NCI-H345 treated with DMSO at 0.1 percent for 48 hours (cell line): ENCODE data around the gene LRRC25.
"Not testable (repeated sequence)": the region's sequence is repeated elsewhere in the genome, so short reads cannot be mapped to it uniquely, and the experiment has no call there.

Source experiments
- DNase-seq: peaks from one replicate; lab custom pipeline; 2025; ENCODE audit not compliant: unreplicated experiment; lab: John Stamatoyannopoulos, UW

The LRRC25 gene

GRCh38 chr19:18405754-18406153 lies 8.3 kb upstream of the LRRC25 start:
- not testable (repeated sequence) for DNase-seq

DNA sequence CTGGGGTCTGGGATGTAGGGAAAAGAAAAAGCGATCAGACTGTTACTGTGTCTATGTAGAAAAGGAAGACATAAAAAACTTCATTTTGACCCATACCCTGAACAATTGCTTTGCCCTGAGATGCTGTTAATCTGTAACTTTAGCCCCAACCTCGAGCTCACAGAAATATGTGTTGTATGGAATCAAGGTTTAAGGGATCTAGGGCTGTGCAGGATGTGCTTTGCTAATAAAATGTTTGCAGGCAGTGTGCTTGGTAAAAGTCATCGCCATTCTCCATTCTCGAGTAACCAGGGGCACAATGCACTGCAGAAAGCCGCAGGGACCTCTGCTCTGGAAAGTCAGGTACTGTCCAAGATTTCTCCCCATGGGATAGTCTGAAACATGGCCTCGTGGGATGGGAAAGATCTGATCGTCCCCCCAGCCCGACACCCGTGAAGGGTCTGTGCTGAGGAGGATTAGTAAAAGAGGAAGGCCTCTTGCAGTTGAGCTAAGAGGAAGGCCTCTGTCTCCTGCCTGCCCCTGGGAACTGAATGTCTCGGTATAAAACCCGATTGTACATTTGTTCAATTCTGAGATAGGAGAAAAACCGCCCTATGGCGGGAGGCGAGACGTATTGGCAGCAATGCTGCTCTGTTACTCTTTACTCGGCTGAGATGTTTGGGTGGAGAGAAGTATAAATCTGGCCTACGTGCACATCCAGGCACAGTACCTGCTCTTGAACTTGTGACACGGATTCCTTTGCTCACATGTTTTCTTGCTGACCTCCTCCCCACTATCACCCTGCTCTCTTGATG lies 5.2 kb upstream of the LRRC25 start:
- not testable (repeated sequence) for DNase-seq

- no peak for DNase-seq
Observed at GRCh38 chr19:18401580-18402112, 4.2 kb upstream of the LRRC25 start.

DNA sequence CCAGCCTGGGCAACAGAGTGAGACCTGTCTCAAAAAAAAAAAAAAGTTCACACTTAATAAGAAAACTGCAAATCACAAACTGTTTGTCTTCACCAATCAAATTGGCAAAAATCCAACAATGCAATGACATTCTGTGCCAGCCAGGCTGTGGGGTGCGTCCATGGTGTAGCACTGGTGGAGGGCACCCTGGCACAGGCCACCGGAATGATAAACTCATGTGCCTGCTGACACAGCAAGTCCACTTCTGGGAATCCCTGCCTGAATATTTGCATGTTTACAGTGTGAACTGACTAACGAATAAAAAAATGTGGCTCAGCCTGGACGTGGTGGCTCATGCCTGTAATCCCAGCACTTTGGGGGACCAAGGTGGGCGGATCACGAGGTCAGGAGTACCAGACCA lies 1.6 kb upstream of the LRRC25 start:
- no peak for DNase-seq

GRCh38 chr19:18396471-18397241 lies 766 bp downstream of the LRRC25 start:
- DNase-seq, result no peak

DNA sequence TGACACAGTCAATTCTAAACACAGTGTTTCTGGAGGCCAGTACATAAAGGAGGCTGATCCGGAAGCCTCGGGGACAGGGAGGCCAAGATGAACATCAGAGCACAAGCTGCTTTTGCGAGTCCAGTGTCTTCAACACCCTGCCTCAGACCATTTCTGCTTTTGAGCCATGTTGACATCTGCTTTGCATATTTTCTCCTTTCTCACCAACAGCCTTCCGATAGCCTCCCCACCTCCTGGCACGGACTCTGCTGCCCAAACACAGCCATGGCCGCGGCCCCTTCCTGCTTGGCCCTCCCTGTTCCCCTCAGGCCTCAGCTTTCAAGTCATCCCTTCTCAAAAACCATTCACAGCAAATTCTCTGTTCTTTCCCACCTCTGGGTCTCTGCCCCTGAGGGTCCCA lies 3.6 kb downstream of the LRRC25 start:
- DNase-seq, result no peak

DNA sequence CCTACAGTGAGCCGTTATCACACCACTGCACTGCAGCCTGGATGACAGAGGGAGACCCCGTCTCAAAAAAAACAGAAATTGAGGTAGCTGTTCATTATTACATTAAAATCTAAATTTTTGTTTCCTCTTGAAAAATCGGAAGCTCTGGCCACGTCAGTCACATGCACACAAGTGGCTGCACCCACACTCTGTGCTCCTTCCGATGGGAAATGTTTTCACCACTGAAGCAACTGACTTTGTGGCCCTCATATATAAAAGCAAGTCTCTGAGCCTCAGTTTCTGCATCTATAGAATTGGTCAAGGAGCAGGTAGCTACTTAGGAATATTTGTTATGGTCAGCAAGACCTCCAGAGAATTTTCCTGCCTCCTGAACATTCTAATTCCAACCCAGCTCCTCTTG lies 4.5 kb downstream of the LRRC25 start:
- DNase-seq, result no peak

GRCh38 chr19:18392417-18392816 lies 5.0 kb downstream of the LRRC25 start:
- no peak for DNase-seq

GRCh38 chr19:18391509-18392075 lies 5.8 kb downstream of the LRRC25 start:
- no peak for DNase-seq

- DNase-seq, result no peak
Observed at GRCh38 chr19:18390065-18390907, 7.1 kb downstream of the LRRC25 start.

- DNase-seq, result no peak
Observed at GRCh38 chr19:18389726-18390064, 7.7 kb downstream of the LRRC25 start.

DNA sequence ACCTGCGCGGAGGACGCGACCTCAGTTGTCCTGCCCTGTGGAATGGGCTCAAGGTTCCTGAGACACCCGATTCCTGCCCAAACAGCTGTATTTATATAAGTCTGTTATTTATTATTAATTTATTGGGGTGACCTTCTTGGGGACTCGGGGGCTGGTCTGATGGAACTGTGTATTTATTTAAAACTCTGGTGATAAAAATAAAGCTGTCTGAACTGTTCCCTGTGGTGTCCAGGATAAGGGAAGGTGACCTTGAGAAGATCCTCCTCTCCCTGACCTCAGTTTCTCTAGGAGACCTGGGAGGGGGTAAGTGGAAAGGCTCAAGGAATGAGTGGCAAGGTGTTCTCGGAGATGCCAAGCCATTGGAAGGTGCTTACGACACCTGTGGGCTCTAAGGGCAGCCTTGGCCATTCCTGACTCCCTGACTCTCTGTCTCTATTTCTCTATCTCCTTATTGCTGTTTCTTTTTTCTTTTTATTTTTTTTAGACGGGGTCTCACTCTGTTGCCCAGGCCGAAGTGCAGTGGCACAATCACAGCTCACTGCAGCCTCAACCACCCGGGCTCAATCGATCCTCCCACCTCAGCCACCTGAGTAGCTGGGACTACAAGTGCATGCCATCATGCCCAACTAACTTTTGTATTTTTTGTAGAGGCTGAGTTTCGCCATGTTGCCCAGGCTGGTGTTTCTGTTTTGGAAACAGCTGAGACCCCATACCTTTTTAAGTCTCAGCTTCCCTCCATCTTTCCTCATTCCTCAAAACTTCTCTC lies 8.3 kb downstream of the LRRC25 start:
- no peak for DNase-seq

DNA sequence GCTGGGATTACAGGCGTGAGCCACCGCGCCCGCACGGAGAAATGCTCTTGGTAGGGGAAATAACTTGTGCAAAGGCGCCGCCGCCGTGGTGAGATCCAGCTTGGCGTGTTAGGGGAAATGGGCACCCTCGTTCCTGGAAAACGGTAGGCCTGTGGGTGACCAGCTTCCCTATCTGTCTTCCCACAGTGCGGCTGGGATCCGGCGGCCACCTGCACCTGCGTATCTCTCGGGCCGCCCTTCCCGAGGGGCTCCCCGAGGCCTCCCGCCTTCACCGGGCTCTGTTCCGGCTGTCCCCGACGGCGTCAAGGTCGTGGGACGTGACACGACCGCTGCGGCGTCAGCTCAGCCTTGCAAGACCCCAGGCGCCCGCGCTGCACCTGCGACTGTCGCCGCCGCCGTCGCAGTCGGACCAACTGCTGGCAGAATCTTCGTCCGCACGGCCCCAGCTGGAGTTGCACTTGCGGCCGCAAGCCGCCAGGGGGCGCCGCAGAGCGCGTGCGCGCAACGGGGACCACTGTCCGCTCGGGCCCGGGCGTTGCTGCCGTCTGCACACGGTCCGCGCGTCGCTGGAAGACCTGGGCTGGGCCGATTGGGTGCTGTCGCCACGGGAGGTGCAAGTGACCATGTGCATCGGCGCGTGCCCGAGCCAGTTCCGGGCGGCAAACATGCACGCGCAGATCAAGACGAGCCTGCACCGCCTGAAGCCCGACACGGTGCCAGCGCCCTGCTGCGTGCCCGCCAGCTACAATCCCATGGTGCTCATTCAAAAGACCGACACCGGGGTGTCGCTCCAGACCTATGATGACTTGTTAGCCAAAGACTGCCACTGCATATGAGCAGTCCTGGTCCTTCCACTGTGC lies 9.1 kb downstream of the LRRC25 start:
- DNase-seq, result peak; percentile 80

DNA sequence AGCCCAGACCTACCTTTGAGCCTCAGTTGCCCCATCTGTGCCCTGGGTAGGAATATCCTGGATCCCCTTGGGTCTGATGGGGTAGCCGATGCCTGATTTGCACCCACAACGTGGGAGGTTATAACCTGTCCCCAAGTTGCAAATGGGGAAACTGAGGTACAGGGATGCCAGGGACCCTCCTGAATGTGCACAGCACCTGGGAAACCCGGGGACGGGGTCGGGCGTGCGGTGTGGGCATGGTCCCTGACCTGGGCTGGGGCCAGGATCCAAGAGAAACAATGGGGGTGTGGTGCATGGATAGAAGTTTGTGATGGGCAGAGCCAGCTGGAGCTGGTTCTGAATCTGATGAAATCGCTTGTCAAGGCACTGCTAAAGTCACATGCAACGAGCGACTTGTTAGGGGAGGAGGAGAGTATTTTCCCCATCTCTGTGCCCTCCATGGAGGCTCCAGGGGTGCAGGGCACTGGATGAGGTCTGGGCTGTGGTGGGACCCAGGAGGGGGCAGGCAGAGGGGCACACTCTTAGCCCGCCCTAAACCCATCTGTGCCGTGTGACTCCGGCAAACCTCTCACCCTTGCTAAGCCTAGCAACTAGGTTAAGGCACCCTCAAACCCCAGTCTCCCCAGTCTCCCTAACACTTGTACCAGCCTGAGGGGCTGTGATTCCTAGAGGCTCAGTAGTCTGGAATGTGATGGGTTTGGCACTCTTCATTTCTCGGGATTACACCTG lies 10.7 kb downstream of the LRRC25 start:
- DNase-seq, result no peak

- DNase-seq, result no peak
Observed at GRCh38 chr19:18385675-18386542, 11.5 kb downstream of the LRRC25 start, which contains the start of gene GDF15. Gene GDF15 (plus strand): TSS chr19:18386158. CDS start chr19:18386190, 32 bp downstream.

DNA sequence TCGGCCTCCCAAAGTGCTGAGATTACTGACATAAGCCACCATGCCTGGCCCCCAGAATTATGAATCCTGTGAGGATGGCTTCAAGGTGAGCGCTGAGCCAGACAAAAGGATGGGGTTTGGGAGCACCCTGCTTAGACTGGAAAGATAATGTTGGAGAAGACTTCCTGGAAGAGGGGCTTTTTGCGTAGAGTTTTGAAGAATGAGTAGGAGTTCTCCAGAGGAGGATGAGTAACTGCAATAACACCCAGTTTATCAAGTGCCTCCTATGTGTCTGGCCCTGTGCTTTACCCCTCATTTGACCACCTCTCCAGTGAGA lies 12.1 kb downstream of the LRRC25 start:
- DNase-seq, result no peak

DNA sequence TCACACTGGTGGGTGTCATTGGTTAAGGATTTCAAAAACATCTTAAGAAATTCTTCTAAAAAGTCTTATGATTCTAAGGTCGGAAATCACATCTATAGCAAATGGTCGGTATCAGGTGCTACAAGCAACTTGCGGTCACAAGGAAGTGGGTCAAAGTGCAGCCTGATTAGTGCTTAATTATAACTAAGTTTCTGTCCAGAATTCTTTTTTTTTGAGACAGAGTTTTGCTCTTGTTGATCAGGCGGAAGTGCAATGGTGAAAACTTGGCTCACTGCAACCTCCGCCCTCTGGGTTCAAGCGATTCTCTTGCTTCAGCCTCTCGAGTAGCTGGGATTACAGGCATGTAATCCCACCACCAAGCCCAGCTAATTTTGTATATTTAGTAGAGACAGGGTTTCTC lies 12.6 kb downstream of the LRRC25 start:
- no peak for DNase-seq

DNA sequence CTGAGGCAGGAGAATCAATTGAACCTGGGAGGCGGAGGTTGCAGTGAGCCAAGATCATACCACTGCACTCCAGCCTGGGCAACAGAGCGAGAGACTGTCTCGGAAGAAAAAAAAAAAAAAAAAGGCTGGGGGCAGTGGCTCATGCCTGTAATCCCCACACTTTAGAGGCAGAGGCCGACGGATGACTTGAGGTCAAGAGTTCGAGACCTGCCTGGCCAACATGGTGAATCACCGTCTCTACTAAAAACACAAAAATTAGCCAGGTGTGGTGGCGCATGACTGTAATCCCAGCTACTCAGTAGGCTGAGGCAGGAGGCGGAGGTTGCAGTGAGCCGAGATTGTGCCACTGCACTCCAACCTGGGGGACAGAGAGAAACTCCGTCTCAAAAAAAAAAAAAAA lies 13.8 kb downstream of the LRRC25 start:
- DNase-seq, result not testable (repeated sequence)
